ENCODE results near the gene BRD3OS. TPM values are rescaled to one million over a fixed set of nuclear protein-coding genes. Genes with fewer than 3 reads are reported as not detected.
A peak's percentile ranks its signal among the peaks of the same experiment; 100 is the strongest.

BRD3OS gene
- total and polyA plus RNA-seq, 2 donors (not counting 1 experiment from before 2014, with no cell fraction given) = 12.0 to 25.3 TPM

GRCh38 chr9:134046894-134047681 lies 21.8 kb downstream of the BRD3OS start:
- H3K27ac Mint-ChIP-seq = no peak overlapping the region
- H3K27me3 ChIP-seq (replicated peaks in 1 of 4; ENCODE audit: control extremely low read depth in 1 of 4, control insufficient read depth in 3 of 4, insufficient read depth in 4 of 4, low read length in 3 of 4) = no peaks in the 10 kb centered on the region
- no peak for DNase-seq
- H3K4me3 Mint-ChIP-seq = no peak overlapping the region
- POLR2A ChIA-PET = no interaction called here
- H3K27ac ChIP-seq (ENCODE audit: low read length in 2 of 2) = no peak overlapping the region
- no peaks in the 10 kb centered on the region for H3K4me1 ChIP-seq (ENCODE audit: control insufficient read depth in 2 of 2, insufficient read depth in 2 of 2, low read length in 2 of 2)
- H3K4me3 ChIP-seq (ENCODE audit: control extremely low read depth in 1 of 5, extremely low read depth in 1 of 5, insufficient read depth in 1 of 5, low read depth in 2 of 5, low read length in 4 of 5) = no peak overlapping the region
- no peak for TF ChIP-seq EZH2 (IDR thresholded peaks at IDR 0.05; ENCODE audit: borderline replicate concordance, insufficient read depth, low read depth, low read length, poor library complexity, severe bottlenecking)
- TF ChIP-seq, protein P1, sequence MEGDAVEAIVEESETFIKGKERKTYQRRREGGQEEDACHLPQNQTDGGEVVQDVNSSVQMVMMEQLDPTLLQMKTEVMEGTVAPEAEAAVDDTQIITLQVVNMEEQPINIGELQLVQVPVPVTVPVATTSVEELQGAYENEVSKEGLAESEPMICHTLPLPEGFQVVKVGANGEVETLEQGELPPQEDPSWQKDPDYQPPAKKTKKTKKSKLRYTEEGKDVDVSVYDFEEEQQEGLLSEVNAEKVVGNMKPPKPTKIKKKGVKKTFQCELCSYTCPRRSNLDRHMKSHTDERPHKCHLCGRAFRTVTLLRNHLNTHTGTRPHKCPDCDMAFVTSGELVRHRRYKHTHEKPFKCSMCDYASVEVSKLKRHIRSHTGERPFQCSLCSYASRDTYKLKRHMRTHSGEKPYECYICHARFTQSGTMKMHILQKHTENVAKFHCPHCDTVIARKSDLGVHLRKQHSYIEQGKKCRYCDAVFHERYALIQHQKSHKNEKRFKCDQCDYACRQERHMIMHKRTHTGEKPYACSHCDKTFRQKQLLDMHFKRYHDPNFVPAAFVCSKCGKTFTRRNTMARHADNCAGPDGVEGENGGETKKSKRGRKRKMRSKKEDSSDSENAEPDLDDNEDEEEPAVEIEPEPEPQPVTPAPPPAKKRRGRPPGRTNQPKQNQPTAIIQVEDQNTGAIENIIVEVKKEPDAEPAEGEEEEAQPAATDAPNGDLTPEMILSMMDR (IDR thresholded peaks at IDR 0.05) = no peak
- H3K4me2 ChIP-seq (replicated peaks; ENCODE audit: low read depth, low read length, poor library complexity, severe bottlenecking) = no peak overlapping the region
- peak; percentile 5 for ATAC-seq (ENCODE audit: low read depth)
- CTCF ChIA-PET = interaction anchor here (0.6 kb wide), 1 partner anchor 98 kb away, joined by 3 read pairs; no protein-coding TSS in a partner anchor
- H3K79me2 ChIP-seq (ENCODE audit: control insufficient read depth, insufficient read depth, low read length) = peaks cover 5% of the 10 kb centered on the region
- H3K9me3 Mint-ChIP-seq (ENCODE audit: insufficient read depth) = no peaks in the 10 kb centered on the region
- H3K36me3 ChIP-seq (replicated peaks in 1 of 2; ENCODE audit: control extremely low read depth in 1 of 2, control insufficient read depth in 1 of 2, extremely low read depth in 1 of 2, insufficient read depth in 2 of 2, low read length in 1 of 2) = peaks cover 0 to 83% of the 10 kb centered on the region in 2 experiments
- 96% methylated on average over 21 of the region's 21 CpGs for WGBS (ENCODE audit: insufficient coverage)
- H4K20me1 ChIP-seq (ENCODE audit: control insufficient read depth, insufficient read depth, low read length, poor library complexity, severe bottlenecking) = peaks cover 36% of the 10 kb centered on the region
- H3K27me3 Mint-ChIP-seq = no peaks in the 10 kb centered on the region
- no peak overlapping the region for H2AFZ ChIP-seq (ENCODE audit: insufficient read depth, low read depth, low read length, poor library complexity, severe bottlenecking)
- intact Hi-C loops (cut with micrococcal nuclease) = no loop called here
- no peaks in the 10 kb centered on the region for H3K9me3 ChIP-seq (ENCODE audit: control extremely low read depth in 1 of 3, control insufficient read depth in 2 of 3, insufficient read depth in 1 of 3, low read length in 2 of 3)
- H3K4me1 Mint-ChIP-seq = no peaks in the 10 kb centered on the region
- H3K9ac ChIP-seq (ENCODE audit: low read length) = no peak overlapping the region

DNA sequence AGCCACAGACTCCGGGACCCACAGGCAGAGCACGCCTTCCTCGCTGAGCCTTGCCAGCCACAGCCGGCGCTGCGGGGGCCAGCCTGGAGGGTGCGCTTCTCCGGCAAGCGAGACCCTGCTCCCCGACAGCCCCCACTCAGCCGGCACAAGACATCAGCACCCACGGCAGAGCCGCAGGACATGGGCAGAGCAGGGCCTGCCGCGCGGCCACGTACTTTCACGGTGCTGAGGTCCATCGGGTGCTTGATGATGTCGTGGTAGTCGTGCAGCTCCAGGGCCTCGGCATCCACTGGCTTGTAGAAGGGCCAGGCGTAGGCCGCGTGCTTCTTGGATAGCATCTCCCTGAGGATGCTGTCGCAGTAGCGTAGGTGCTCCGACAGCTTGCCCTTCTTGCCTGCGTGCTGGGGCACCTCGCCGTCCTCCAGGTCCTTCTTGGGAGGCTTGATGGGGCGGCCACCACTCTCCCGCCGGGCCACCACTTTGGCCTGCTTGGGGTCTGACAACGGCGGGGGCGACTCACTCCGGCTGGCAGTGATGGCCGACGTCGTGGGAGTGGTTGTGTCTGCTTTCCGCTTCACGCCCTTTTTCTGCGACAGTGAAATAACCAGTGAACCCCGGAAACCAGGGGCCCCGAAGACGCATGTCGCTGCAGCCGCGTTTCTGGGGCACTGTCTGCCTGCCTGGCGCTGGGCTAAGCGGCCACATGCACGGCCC lies 22.7 kb downstream of the BRD3OS start:
- Mint-ChIP-seq H3K4me3 (no peak overlapping the region), H3K9me3 (ENCODE audit: insufficient read depth) (no peaks in the 10 kb centered on the region), H3K4me1 (no peaks in the 10 kb centered on the region), H3K27me3 (no peaks in the 10 kb centered on the region), H3K27ac (no peak overlapping the region)
- TF ChIP-seq, protein P1 (IDR thresholded peaks at IDR 0.05) = no peak
- no peak for TF ChIP-seq EZH2 (IDR thresholded peaks at IDR 0.05; ENCODE audit: borderline replicate concordance, insufficient read depth, low read depth, low read length, poor library complexity, severe bottlenecking)
- 98% methylated on average over 53 of the region's 53 CpGs for WGBS (ENCODE audit: insufficient coverage)
- peaks cover 44% of the 10 kb centered on the region for H4K20me1 ChIP-seq (ENCODE audit: control insufficient read depth, insufficient read depth, low read length, poor library complexity, severe bottlenecking)
- no peak overlapping the region for H3K27ac ChIP-seq (ENCODE audit: low read length in 2 of 2)
- CTCF ChIA-PET = no interaction called here
- intact Hi-C loops (cut with micrococcal nuclease) = no loop called here
- no peak overlapping the region for H3K9ac ChIP-seq (ENCODE audit: low read length)
- no peak overlapping the region for H3K4me3 ChIP-seq (ENCODE audit: control extremely low read depth in 1 of 5, extremely low read depth in 1 of 5, insufficient read depth in 1 of 5, low read depth in 2 of 5, low read length in 4 of 5)
- POLR2A ChIA-PET = no interaction called here
- no peak overlapping the region for H2AFZ ChIP-seq (ENCODE audit: insufficient read depth, low read depth, low read length, poor library complexity, severe bottlenecking)
- no peak overlapping the region for H3K4me2 ChIP-seq (replicated peaks; ENCODE audit: low read depth, low read length, poor library complexity, severe bottlenecking)
- no peaks in the 10 kb centered on the region for H3K4me1 ChIP-seq (ENCODE audit: control insufficient read depth in 2 of 2, insufficient read depth in 2 of 2, low read length in 2 of 2)
- H3K36me3 ChIP-seq (replicated peaks in 1 of 2; ENCODE audit: control extremely low read depth in 1 of 2, control insufficient read depth in 1 of 2, extremely low read depth in 1 of 2, insufficient read depth in 2 of 2, low read length in 1 of 2) = peaks cover 0 to 89% of the 10 kb centered on the region in 2 experiments
- ATAC-seq (ENCODE audit: low read depth) (no peak), DNase-seq (no peak)
- peaks cover 10% of the 10 kb centered on the region for H3K79me2 ChIP-seq (ENCODE audit: control insufficient read depth, insufficient read depth, low read length)
- no peaks in the 10 kb centered on the region for H3K9me3 ChIP-seq (ENCODE audit: control extremely low read depth in 1 of 3, control insufficient read depth in 2 of 3, insufficient read depth in 1 of 3, low read length in 2 of 3)
- no peaks in the 10 kb centered on the region for H3K27me3 ChIP-seq (replicated peaks in 1 of 4; ENCODE audit: control extremely low read depth in 1 of 4, control insufficient read depth in 3 of 4, insufficient read depth in 4 of 4, low read length in 3 of 4)
